Erythroblast (primary cell): Measurements from ENCODE around the gene PMEL.

Experiments
- GATA1 ChIP-seq: IDR thresholded peaks from 2 replicates; pipeline ENCODE4 v1.6.1; 2011; ENCODE audit warnings: low read depth, mild to moderate bottlenecking, control low read depth, low read length, moderate library complexity
- POLR2A ChIP-seq: IDR thresholded peaks from 2 replicates; pipeline ENCODE4 v1.6.1; 2011; ENCODE audit warnings: mild to moderate bottlenecking, low read length

GRCh38 chr12:55969356-55969755, 3.5 kb upstream of the PMEL start:
- TF ChIP-seq POLR2A (no peak), GATA1 (no peak)
